Activated CD4-positive, alpha-beta T cell treated with anti-CD3 and anti-CD28 coated beads, Interleukin-2, amount 50 U/mL, for 4 hours (primary cell): Measurements from ENCODE around the gene SOHLH1.

Source experiments
- DNase-seq, 2 experiments: peaks; one replicate each; pipeline ENCODE4 v3.0.0-alpha.2; 2020

The SOHLH1 gene

GRCh38 chr9:135701959-135702721 is 2.9 kb upstream of the SOHLH1 start, which contains the start of gene KCNT1:
Gene KCNT1 (plus strand): TSS chr9:135702185. CDS start chr9:135702259, 74 bp downstream.
- peak; percentile 23 to 29 for DNase-seq

GRCh38 chr9:135701067-135701958 is 2.0 kb upstream of the SOHLH1 start:
- DNase-seq: peak in 1 of 2 experiments; percentile 11

GRCh38 chr9:135700525-135700924 is 1.2 kb upstream of the SOHLH1 start:
- no peak for DNase-seq

- no peak for DNase-seq
Observed at GRCh38 chr9:135698767-135699166, 514 bp downstream of the SOHLH1 start.

GRCh38 chr9:135698236-135698635 is 1.0 kb downstream of the SOHLH1 start:
- DNase-seq: no peak

GRCh38 chr9:135697226-135697625 is 2.1 kb downstream of the SOHLH1 start:
- no peak for DNase-seq

- no peak for DNase-seq
Observed at GRCh38 chr9:135696446-135696845, 2.8 kb downstream of the SOHLH1 start.

- DNase-seq: no peak
Observed at GRCh38 chr9:135695642-135696041, 3.6 kb downstream of the SOHLH1 start.

GRCh38 chr9:135695036-135695435 is 4.2 kb downstream of the SOHLH1 start:
- no peak for DNase-seq

GRCh38 chr9:135694414-135694813 is 4.9 kb downstream of the SOHLH1 start:
- no peak for DNase-seq

GRCh38 chr9:135693771-135694170 is 5.5 kb downstream of the SOHLH1 start:
- DNase-seq: no peak

GRCh38 chr9:135693265-135693664 is 6.0 kb downstream of the SOHLH1 start:
- DNase-seq: no peak

- DNase-seq: no peak
Observed at GRCh38 chr9:135692410-135692809, 6.9 kb downstream of the SOHLH1 start.

GRCh38 chr9:135690836-135691570 is 8.3 kb downstream of the SOHLH1 start:
- no peak for DNase-seq

GRCh38 chr9:135689011-135689410 is 10.3 kb downstream of the SOHLH1 start:
- no peak for DNase-seq

GRCh38 chr9:135687216-135687615 is 12.1 kb downstream of the SOHLH1 start:
- no peak for DNase-seq

GRCh38 chr9:135684691-135685090 is 14.6 kb downstream of the SOHLH1 start:
- DNase-seq: no peak

- no peak for DNase-seq
Observed at GRCh38 chr9:135683401-135684034, 15.8 kb downstream of the SOHLH1 start.

GRCh38 chr9:135681161-135681560 is 18.1 kb downstream of the SOHLH1 start:
- no peak for DNase-seq

GRCh38 chr9:135680056-135680455 is 19.2 kb downstream of the SOHLH1 start:
- no peak for DNase-seq

GRCh38 chr9:135678236-135679017 is 20.9 kb downstream of the SOHLH1 start:
- DNase-seq: no peak

GRCh38 chr9:135677641-135678168 is 21.6 kb downstream of the SOHLH1 start:
- no peak for DNase-seq
